Embryonic facial prominence (tissue), 1 donor: ENCODE data around the gene VOPP1.

Experiments
- DNase-seq: peaks from one replicate; pipeline ENCODE4 v3.0.0-alpha.2; 2016; ENCODE audit errors: extremely low spot score

The VOPP1 gene

DNA sequence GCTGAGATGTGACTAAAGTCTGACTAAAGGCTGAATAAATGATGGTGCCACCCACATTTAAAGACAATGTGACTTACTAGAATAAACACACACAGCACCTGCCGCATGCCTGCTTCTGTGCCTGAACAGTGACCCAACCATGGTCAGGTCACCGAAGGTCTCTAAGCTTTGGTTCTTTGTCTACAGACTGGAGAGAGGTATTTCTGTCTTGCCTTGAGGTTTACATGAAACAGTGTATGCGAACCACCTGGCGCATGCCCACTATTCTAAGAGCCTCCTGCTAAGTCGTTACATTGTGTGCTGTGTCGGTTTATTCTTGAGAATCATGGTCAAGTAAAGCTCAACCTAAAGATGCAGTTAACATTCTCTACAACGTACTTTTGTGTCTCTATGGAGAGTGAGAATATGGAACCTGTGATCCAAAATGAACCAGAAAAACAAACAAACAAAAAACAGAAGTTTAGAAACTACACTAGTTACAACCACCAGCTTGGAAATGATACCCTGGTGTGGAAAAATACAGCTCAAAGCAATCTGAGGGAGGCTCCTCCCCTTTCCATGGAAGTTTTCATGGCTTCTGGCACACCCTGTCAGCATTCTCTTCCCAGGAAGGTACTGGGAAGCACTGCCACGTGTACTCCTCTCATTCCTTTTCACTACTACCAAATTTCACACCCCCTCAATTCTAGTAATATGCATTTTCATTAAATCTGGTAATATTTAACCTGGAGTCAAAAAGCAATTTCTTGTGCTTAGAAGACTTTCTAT lies 40.0 kb downstream of the VOPP1 start:
- DNase-seq = no peak

DNA sequence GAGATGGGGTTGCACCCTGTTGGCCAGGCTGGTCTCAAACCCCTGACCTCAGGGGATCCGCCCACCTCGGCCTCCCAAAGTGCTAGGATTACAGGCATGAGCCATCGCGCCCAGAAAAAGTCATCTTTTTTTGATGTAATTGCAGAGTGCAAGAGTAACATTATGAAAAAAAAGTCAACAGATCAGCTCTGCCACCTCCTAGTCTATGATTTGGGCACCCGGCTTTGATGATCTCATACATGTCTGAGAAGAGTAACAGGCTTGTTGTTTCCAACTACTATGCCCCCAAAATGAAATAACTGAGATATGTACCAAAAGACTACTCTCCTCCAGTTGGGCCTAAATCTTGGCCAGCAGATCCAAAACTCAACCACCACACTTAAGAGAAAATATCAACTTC lies 40.8 kb downstream of the VOPP1 start:
- DNase-seq = no peak

GRCh38 chr7:55527307-55527706 lies 45.0 kb downstream of the VOPP1 start:
- DNase-seq = no peak

GRCh38 chr7:55526770-55527169 lies 45.5 kb downstream of the VOPP1 start:
- no peak for DNase-seq

DNA sequence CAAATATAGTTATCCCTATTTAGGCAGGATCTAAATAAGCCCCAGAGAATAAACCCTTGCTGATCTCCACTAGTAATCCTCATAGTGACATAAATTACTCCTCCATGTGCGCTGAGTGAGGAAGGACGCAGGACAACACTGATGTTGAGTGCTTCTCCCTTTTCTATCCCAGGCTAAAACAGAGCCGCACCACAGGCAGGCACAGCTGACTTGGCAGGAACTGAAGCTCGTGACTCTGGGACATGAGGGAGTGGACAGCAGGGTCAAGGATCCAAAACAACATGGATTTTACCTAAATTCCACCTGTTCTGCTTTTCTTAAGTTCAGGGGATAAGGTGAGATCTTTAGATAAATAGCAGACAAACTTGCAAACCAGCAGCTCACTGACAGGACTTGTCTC lies 46.0 kb downstream of the VOPP1 start:
- no peak for DNase-seq

GRCh38 chr7:55524558-55525310 lies 47.6 kb downstream of the VOPP1 start:
- DNase-seq = no peak

DNA sequence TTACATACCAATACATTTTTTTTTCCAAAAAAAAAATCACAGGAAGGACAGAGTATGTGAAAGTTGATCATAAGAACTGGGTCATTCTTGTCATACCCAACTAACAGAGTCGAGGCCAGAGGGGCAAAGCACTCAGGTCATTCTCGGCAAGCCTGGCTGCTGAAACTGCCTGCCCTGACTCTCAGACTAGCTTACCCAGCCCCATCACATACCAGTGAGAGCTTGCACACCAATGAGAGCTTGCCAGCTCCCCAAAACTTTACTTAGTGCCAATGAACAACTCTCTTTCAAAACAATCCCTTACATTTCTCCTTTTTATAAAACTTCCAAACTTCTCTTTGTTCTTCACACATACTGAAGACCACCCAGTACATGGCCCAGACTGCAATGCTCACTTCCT lies 48.9 kb downstream of the VOPP1 start:
- DNase-seq = no peak

DNA sequence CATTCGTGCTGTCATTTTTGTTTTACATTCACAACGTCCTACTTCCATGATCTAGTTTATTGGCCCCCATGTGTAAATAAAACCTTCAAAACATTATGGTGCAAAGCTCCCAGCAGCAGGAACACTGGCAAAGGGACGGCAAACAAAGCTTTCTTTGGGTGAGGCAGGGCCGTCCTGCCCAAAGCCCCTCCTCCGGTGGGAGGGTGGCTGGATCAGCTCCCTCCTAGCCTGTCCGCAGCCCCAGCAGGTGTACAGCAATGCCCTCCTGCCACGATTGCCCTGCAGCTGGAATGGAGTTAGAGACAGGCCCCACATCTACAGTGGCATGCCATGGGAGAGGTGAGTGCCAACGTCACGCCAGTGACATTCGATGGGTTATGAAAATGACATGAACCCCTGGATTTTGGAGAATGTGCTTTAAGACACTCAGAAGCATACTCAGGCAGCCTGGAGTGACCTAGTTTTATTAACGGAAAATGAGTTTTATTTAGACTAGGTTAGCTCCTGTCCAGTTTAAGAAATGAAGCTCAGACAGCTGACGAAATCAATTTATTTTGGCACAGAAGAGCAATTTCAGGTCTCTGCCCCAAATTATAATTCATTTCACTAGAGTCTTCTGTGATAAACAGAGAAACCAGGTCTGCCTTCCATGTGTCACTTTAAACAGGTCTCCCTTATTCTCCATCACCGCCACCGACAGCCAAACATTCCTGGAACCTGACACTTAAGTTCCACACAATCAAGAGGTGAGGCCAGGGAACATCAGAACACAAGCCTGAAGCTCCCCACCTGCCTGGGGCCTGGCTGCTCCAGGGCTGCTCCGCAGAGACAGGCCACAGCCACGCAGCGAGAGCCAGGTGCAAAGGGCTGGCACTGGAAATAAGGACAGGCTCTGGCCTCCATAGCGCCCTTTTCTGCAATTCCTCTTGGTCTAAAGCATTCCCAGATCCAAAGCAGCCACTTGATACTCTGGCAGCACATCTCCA lies 50.1 kb downstream of the VOPP1 start:
- no peak for DNase-seq

DNA sequence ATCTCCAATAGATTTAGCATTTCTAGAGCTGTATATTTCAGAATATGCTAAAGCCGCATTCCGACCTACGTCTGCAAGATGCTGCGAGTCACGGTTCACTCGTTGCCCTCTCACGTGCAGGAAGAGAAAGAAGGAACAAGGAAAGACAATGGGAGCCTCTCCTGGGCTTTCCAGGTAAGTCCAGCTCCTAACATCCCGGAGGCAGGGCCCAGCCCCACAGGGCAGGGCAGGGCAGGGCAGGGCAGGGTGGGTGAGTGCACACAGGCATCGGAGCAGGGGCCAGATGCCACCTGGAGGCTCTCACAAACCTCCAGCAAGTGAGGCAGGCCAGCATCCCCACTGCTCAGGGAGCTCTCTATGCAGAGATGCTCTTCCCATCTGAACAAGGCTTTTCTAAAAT lies 50.8 kb downstream of the VOPP1 start:
- no peak for DNase-seq

DNA sequence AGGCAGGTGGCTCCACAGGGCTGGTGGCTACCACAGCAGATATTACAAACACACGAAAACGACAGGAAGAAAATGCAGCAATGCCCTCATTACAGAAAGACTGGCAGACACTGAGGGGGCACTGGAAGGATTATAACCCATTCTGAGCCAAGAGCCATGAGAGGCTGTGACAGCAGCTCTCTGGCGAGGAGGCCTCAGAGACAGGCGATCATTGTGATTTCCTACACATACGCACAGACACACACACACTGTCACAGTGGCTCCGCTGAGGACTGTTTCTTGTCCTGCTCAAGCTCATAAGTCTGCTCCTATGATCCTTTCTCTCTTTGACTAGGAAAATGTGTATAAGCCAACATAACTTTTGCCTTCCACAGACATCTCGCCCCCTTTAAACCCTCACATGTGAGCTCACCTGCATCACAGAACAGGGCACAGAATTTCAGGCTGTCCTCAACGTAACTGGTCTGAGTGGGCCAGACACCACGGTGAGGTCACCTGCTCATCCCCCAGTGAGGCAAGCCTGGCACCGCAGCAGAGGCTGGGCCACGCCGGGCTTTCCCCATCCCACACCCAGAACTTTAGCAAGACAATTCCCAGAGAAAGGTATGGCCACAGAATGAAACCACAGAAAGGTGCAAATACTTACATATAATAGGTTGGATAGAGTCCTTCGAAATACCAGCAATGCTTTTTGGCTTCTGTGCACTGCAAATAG lies 51.7 kb downstream of the VOPP1 start:
- no peak for DNase-seq

DNA sequence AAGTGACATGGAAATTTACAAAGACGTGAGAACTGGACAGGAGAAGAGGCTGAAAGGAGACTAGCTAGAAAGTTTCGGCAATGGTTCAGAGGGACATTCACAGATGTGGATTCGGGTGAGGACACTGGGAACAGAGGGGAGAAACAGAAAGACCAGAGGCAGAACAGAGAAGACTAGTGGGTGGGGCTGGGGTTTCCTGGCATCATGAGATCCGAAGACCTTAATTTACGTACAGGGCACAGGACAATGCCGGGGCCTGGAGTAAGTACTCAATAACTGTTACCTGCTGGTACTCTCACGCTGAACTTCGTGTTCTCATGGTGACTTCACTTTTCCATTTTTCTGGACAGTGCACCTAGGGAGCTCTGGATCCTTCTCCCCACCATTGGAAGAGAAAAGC lies 53.5 kb downstream of the VOPP1 start:
- DNase-seq = no peak

- DNase-seq = no peak
Observed at GRCh38 chr7:55517936-55518689, 54.2 kb downstream of the VOPP1 start.

DNA sequence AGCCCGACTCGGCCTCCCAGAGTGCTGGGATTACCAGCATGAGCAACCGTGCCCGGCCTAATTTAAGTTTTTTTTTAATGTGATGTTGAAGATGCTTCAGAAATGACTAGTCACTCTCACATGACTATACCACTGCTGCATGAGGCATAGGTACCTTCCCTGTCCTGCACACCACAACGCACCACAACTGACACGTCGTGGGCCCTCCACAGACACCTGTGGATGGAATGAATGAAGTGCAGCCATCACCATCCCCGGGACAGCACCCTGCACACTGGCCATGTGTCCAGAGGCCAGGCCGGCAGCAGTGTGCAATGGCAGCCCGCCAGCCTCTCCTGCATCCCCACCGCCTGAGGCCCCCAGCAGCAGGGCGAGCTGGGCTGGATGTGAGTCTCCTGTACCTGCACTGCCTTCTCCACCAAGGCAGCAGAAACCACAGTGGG lies 55.1 kb downstream of the VOPP1 start:
- no peak for DNase-seq

DNA sequence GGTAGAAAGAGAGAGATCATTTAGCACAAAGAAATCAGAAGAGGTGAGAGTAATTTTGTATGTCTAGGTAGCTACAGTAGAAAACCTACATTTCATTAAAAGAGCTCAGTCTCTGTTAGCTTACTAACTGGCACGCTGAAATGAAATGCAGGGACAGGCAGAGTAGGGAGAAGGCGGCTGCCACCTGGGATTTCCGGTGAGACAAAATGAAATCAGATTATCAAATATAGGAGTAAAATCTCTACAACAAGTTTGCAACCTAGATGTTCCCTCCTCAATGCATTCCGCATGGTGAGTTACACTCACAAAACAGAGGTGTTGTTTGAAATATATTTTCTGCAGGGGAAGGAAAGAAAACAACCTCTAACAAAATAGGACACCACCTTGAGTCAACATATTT lies 55.9 kb downstream of the VOPP1 start:
- DNase-seq = no peak

- DNase-seq = no peak
Observed at GRCh38 chr7:55515569-55516279, 56.6 kb downstream of the VOPP1 start.

- DNase-seq = no peak
Observed at GRCh38 chr7:55514546-55515265, 57.6 kb downstream of the VOPP1 start.

- DNase-seq = no peak
Observed at GRCh38 chr7:55513868-55514267, 58.4 kb downstream of the VOPP1 start.

GRCh38 chr7:55512635-55513191 lies 59.6 kb downstream of the VOPP1 start:
- DNase-seq = no peak

GRCh38 chr7:55510621-55511020 lies 61.7 kb downstream of the VOPP1 start:
- DNase-seq = no peak
